CD14-positive monocyte (primary cell): ENCODE results near the gene PHLDA1. TPM values are rescaled to one million over a fixed set of nuclear protein-coding genes. Genes with fewer than 3 reads are reported as not detected.

Source experiments
- DNase-seq, 3 donors: peaks; one replicate each; pipeline ENCODE4 v3.0.0-alpha.2; 2011 to 2022
- H2AFZ ChIP-seq: 2 replicates; pipeline ENCODE4 v1.6.0; 2012; ENCODE audit warnings: mild to moderate bottlenecking, low read depth, low read length, inconsistent platforms; ENCODE audit not compliant: insufficient read depth, poor library complexity, severe bottlenecking
- H3K27ac ChIP-seq, 2 donors: 1 replicate in 1 of 2; 2 replicates in 1 of 2; pipeline ENCODE4 v1.5.1; 2012 to 2013; ENCODE audit warnings: low read length in 2 of 2, control low read depth in 1 of 2, inconsistent platforms in 1 of 2, low read depth in 1 of 2, mild to moderate bottlenecking in 1 of 2
- H3K27me3 ChIP-seq, 2 donors: one replicate each; pipeline versions ENCODE4 v1.6.0 to v1.6.1; 2011 to 2013; ENCODE audit warnings: low read length in 2 of 2; ENCODE audit not compliant: control insufficient read depth in 2 of 2, insufficient read depth in 2 of 2
- H3K36me3 ChIP-seq, 2 donors: replicated peaks in 1 of 2; 1 replicate in 1 of 2; 2 replicates in 1 of 2; pipeline versions ENCODE4 v1.5.1 to v1.6.1; 2012 to 2013; ENCODE audit warnings: low read length in 2 of 2, control low read depth in 1 of 2, inconsistent platforms in 1 of 2, mild to moderate bottlenecking in 1 of 2; ENCODE audit not compliant: insufficient read depth in 2 of 2, control insufficient read depth in 1 of 2
- H3K4me1 ChIP-seq, 2 donors: 1 replicate in 1 of 2; 2 replicates in 1 of 2; pipeline versions ENCODE4 v1.5.1 to v1.6.1; 2012 to 2013; ENCODE audit warnings: low read length in 2 of 2, control low read depth in 1 of 2, inconsistent platforms in 1 of 2, mild to moderate bottlenecking in 1 of 2, moderate library complexity in 1 of 2; ENCODE audit not compliant: insufficient read depth in 2 of 2, control insufficient read depth in 1 of 2
- H3K4me2 ChIP-seq: replicated peaks from 2 replicates; pipeline ENCODE3; 2012; ENCODE audit warnings: low read length, moderate library complexity, mild to moderate bottlenecking; ENCODE audit not compliant: poor library complexity, severe bottlenecking; ENCODE audit errors: extremely low read depth
- H3K4me3 ChIP-seq, 3 experiments: fragments of 200-600 bp in 1 of 3; sonication (generic) in 1 of 3; replicated peaks in 1 of 3; 1 replicate in 2 of 3; 2 replicates in 1 of 3; pipeline ENCODE4 v1.5.1; 2011 to 2013; ENCODE audit warnings: low read length in 3 of 3, mild to moderate bottlenecking in 3 of 3, control low read depth in 2 of 3, low read depth in 2 of 3, inconsistent platforms in 1 of 3, moderate library complexity in 1 of 3
- H3K79me2 ChIP-seq: 2 replicates; pipeline ENCODE4 v1.6.0; 2012; ENCODE audit warnings: mild to moderate bottlenecking, control low read depth, inconsistent platforms, low read length, moderate library complexity; ENCODE audit not compliant: insufficient read depth
- H3K9ac ChIP-seq: 2 replicates; pipeline ENCODE4 v1.6.0; 2017; ENCODE audit warnings: low read length, mild to moderate bottlenecking; ENCODE audit not compliant: insufficient read depth, poor library complexity, severe bottlenecking
- H3K9me3 ChIP-seq, 2 donors: replicated peaks in 1 of 2; 1 replicate in 1 of 2; 2 replicates in 1 of 2; pipeline versions ENCODE4 v1.5.1 to v1.6.1; 2012 to 2013; ENCODE audit warnings: low read length in 2 of 2, control low read depth in 1 of 2; ENCODE audit not compliant: control insufficient read depth in 1 of 2, insufficient read depth in 1 of 2
- H4K20me1 ChIP-seq: 2 replicates; pipeline ENCODE4 v1.6.0; 2012; ENCODE audit warnings: mild to moderate bottlenecking, low read length, control low read depth, moderate library complexity; ENCODE audit not compliant: insufficient read depth
- H3K27ac Mint-ChIP-seq, 7 donors: one replicate each; pipeline ENCODE4 v1.8.0; 2020; ENCODE audit warnings: mild to moderate bottlenecking in 7 of 7, mixed read lengths in 7 of 7, moderate library complexity in 6 of 7, inconsistent platforms in 2 of 7
- H3K27me3 Mint-ChIP-seq, 3 donors: one replicate each; pipeline ENCODE4 v1.8.0; 2021 to 2022; ENCODE audit warnings: low read depth in 3 of 3, mild to moderate bottlenecking in 3 of 3, mixed read lengths in 3 of 3, moderate library complexity in 3 of 3, inconsistent platforms in 1 of 3
- H3K36me3 Mint-ChIP-seq, 2 donors: one replicate each; pipeline ENCODE4 v1.8.0; 2020; ENCODE audit warnings: mixed read lengths in 2 of 2, inconsistent platforms in 1 of 2, mild to moderate bottlenecking in 1 of 2
- H3K4me1 Mint-ChIP-seq: one replicate; pipeline ENCODE4 v1.8.0; 2020; ENCODE audit warnings: mild to moderate bottlenecking, mixed read lengths
- H3K4me3 Mint-ChIP-seq, 2 donors: one replicate each; pipeline ENCODE4 v1.8.0; 2020; ENCODE audit warnings: mild to moderate bottlenecking in 2 of 2, mixed read lengths in 2 of 2, moderate library complexity in 1 of 2
- H3K9me3 Mint-ChIP-seq, 7 donors: one replicate each; pipeline ENCODE4 v1.8.0; 2020 to 2022; ENCODE audit warnings: mixed read lengths in 7 of 7, mild to moderate bottlenecking in 6 of 7, moderate library complexity in 6 of 7, inconsistent platforms in 2 of 7
- CTCF ChIP-seq: fragments of 200-600 bp; IDR thresholded peaks from one replicate; pipeline ENCODE4 v1.8.0; 2022; ENCODE audit warnings: antibody characterized with exemption, mild to moderate bottlenecking
- WGBS: methylation state at CpG from one replicate; pipeline ENCODE4 v1.1.5; 2013; ENCODE audit warnings: missing lambda C conversion rate; ENCODE audit not compliant: insufficient coverage; 5-methylcytosine and 5-hydroxymethylcytosine counted together
- intact Hi-C, 2 donors: fragments of 100-400 bp; cut with micrococcal nuclease; formaldehyde crosslinking; loops; one replicate each; pipeline versions ENCODE4 v1.15.0 to v1.15.1; 2023
- polyA plus RNA-seq, 3 donors: library from polyadenylated mRNA; depleted of rRNA in 1 of 3; unstranded in 2 of 3; stranded (reverse) in 1 of 3; fragments of 300-500 nt in 2 of 3; fragments of >200 nt in 1 of 3; fragmentation: Illumina TruSeq in 2 of 3; gene quantifications; 1 replicate in 2 of 3; 2 replicates in 1 of 3; pipeline ENCODE4 v1.2.3, GENCODE V29; 2012 to 2021

PHLDA1 gene
- polyA plus RNA-seq, 3 donors, result 1.1 to 5.8 (median 1.6) TPM

GRCh38 chr12:76024102-76024781 lies 7.3 kb downstream of the PHLDA1 start:
- DNase-seq, result no peak
- no peaks in the 10 kb centered on the region for H3K9me3 ChIP-seq

More at GRCh38 chr12:76024102-76024781, 7.3 kb downstream of the PHLDA1 start:
- Mint-ChIP-seq H3K27ac (peak overlapping the region in 2 of 7 donors; percentile 5 to 76), H3K4me1 (peaks cover 33% of the 10 kb centered on the region), H3K27me3 (peaks cover 13 to 19% (median 18%) of the 10 kb centered on the region in 3 donors), H3K36me3 (no peaks in the 10 kb centered on the region), H3K9me3 (peaks cover 0 to 2% (median 0%) of the 10 kb centered on the region in 7 donors), H3K4me3 (no peak overlapping the region)
- Histone ChIP-seq H3K4me3 (no peak overlapping the region), H3K79me2 (no peaks in the 10 kb centered on the region), H3K4me1 (peaks cover 16 to 17% of the 10 kb centered on the region in 2 donors), H3K27ac (no peak overlapping the region), H3K27me3 (peaks cover 12 to 15% of the 10 kb centered on the region in 2 donors), H4K20me1 (no peaks in the 10 kb centered on the region), H3K9ac (no peak overlapping the region), H3K36me3 (no peaks in the 10 kb centered on the region), H3K4me2 (no peak overlapping the region), H2AFZ (no peak overlapping the region)
- TF ChIP-seq CTCF, result no peak
- intact Hi-C loops, result loop anchor here (5.0 to 10.0 kb wide), 3 partner anchors 47 to 92 kb away; no protein-coding TSS in a partner anchor
- 67% methylated on average over 3 of the region's 8 CpGs for WGBS
